Measurements from ENCODE around the gene NMRK1. TPM values are rescaled to one million over a fixed set of nuclear protein-coding genes. Genes with fewer than 3 reads are reported as not detected.

The NMRK1 gene
- polyA plus RNA-seq, 3 donors = 4.3 to 9.8 (median 9.3) TPM

- no peak overlapping the region for H3K9ac ChIP-seq (ENCODE audit: insufficient read depth, low read length, poor library complexity, severe bottlenecking)
- H3K27ac Mint-ChIP-seq = no peak overlapping the region
- peaks cover 0 to 4% of the 10 kb centered on the region in 2 donors for H3K36me3 ChIP-seq (replicated peaks in 1 of 2; ENCODE audit: control insufficient read depth in 1 of 2, insufficient read depth in 2 of 2, low read length in 2 of 2)
- no peaks in the 10 kb centered on the region for H3K9me3 ChIP-seq (replicated peaks in 1 of 2; ENCODE audit: control insufficient read depth in 1 of 2, insufficient read depth in 1 of 2, low read length in 2 of 2)
- no CpG with 5 or more reads among the region's 3 CpGs for WGBS (ENCODE audit: insufficient coverage)
- TF ChIP-seq, protein P1, sequence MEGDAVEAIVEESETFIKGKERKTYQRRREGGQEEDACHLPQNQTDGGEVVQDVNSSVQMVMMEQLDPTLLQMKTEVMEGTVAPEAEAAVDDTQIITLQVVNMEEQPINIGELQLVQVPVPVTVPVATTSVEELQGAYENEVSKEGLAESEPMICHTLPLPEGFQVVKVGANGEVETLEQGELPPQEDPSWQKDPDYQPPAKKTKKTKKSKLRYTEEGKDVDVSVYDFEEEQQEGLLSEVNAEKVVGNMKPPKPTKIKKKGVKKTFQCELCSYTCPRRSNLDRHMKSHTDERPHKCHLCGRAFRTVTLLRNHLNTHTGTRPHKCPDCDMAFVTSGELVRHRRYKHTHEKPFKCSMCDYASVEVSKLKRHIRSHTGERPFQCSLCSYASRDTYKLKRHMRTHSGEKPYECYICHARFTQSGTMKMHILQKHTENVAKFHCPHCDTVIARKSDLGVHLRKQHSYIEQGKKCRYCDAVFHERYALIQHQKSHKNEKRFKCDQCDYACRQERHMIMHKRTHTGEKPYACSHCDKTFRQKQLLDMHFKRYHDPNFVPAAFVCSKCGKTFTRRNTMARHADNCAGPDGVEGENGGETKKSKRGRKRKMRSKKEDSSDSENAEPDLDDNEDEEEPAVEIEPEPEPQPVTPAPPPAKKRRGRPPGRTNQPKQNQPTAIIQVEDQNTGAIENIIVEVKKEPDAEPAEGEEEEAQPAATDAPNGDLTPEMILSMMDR (IDR thresholded peaks at IDR 0.05) = no peak
- peaks cover 14% of the 10 kb centered on the region for H3K79me2 ChIP-seq (ENCODE audit: insufficient read depth, low read length)
- no peak overlapping the region for H3K4me2 ChIP-seq (replicated peaks; ENCODE audit: extremely low read depth, low read length, poor library complexity, severe bottlenecking)
- no peaks in the 10 kb centered on the region for H3K27me3 ChIP-seq (ENCODE audit: control insufficient read depth in 2 of 2, insufficient read depth in 2 of 2, low read length in 2 of 2)
- no peak for DNase-seq
- intact Hi-C loops (cut with micrococcal nuclease) = no loop called here
- H4K20me1 ChIP-seq (ENCODE audit: insufficient read depth, low read length) = no peaks in the 10 kb centered on the region
- H3K4me1 Mint-ChIP-seq = peaks cover 6% of the 10 kb centered on the region
- H3K4me3 Mint-ChIP-seq = no peak overlapping the region
- no peak overlapping the region for H2AFZ ChIP-seq (ENCODE audit: insufficient read depth, low read depth, low read length, poor library complexity, severe bottlenecking)
- no peaks in the 10 kb centered on the region for H3K27me3 Mint-ChIP-seq (ENCODE audit: low read depth in 3 of 3)
- no peaks in the 10 kb centered on the region for H3K4me1 ChIP-seq (ENCODE audit: control insufficient read depth in 1 of 2, insufficient read depth in 2 of 2, low read length in 2 of 2)
- H3K27ac ChIP-seq (ENCODE audit: low read depth in 1 of 2, low read length in 2 of 2) = no peak overlapping the region
- H3K4me3 ChIP-seq (replicated peaks in 1 of 3; ENCODE audit: low read depth in 2 of 3, low read length in 3 of 3) = no peak overlapping the region
- peaks cover 19 to 34% of the 10 kb centered on the region in 2 donors for H3K36me3 Mint-ChIP-seq
- H3K9me3 Mint-ChIP-seq = peaks cover 0 to 3% (median 0%) of the 10 kb centered on the region in 7 donors
Measured at GRCh38 chr9:75017378-75017777, 70.6 kb downstream of the NMRK1 start.

- Histone ChIP-seq H3K27me3 (ENCODE audit: control insufficient read depth in 2 of 2, insufficient read depth in 2 of 2, low read length in 2 of 2) (no peaks in the 10 kb centered on the region), H3K79me2 (ENCODE audit: insufficient read depth, low read length) (no peaks in the 10 kb centered on the region), H3K9me3 (replicated peaks in 1 of 2; ENCODE audit: control insufficient read depth in 1 of 2, insufficient read depth in 1 of 2, low read length in 2 of 2) (no peaks in the 10 kb centered on the region), H3K4me2 (replicated peaks; ENCODE audit: extremely low read depth, low read length, poor library complexity, severe bottlenecking) (no peak overlapping the region), H3K4me1 (ENCODE audit: control insufficient read depth in 1 of 2, insufficient read depth in 2 of 2, low read length in 2 of 2) (no peaks in the 10 kb centered on the region), H3K4me3 (replicated peaks in 1 of 3; ENCODE audit: low read depth in 2 of 3, low read length in 3 of 3) (no peak overlapping the region), H2AFZ (ENCODE audit: insufficient read depth, low read depth, low read length, poor library complexity, severe bottlenecking) (no peak overlapping the region), H3K36me3 (replicated peaks in 1 of 2; ENCODE audit: control insufficient read depth in 1 of 2, insufficient read depth in 2 of 2, low read length in 2 of 2) (peaks cover 3 to 18% of the 10 kb centered on the region in 2 donors), H3K9ac (ENCODE audit: insufficient read depth, low read length, poor library complexity, severe bottlenecking) (no peak overlapping the region), H3K27ac (ENCODE audit: low read depth in 1 of 2, low read length in 2 of 2) (no peak overlapping the region), H4K20me1 (ENCODE audit: insufficient read depth, low read length) (no peaks in the 10 kb centered on the region)
- DNase-seq = no peak
- WGBS (ENCODE audit: insufficient coverage) = no CpG with 5 or more reads among the region's 2 CpGs
- intact Hi-C loops (cut with micrococcal nuclease) = no loop called here
- Mint-ChIP-seq H3K27me3 (ENCODE audit: low read depth in 3 of 3) (peaks cover 0 to 2% (median 0%) of the 10 kb centered on the region in 3 donors), H3K27ac (peak overlapping the region in 1 of 7 donors; percentile 66), H3K4me3 (no peak overlapping the region), H3K4me1 (no peaks in the 10 kb centered on the region), H3K36me3 (peaks cover 27 to 46% of the 10 kb centered on the region in 2 donors), H3K9me3 (no peaks in the 10 kb centered on the region)
- TF ChIP-seq, protein P1 (IDR thresholded peaks at IDR 0.05) = no peak
Measured at GRCh38 chr9:75013735-75014134, 74.2 kb downstream of the NMRK1 start.

Small RNAs within 50 kb of the gene (small RNA-seq; reads per million reads assigned to genes)
- gene RF02271 (ENCODE audit: insufficient read length, low read depth) = not detected

Other genes with a start within 250 kb of the NMRK1 start
- gene TRPM6, start 200.2 kb downstream of the NMRK1 start, polyA plus RNA-seq = not detected
- 1 to 10 TPM in 1 of 3 donors, under 1 TPM in 2; 0.44 to 1.1 (median 0.47) TPM for gene C9orf40, start 135.2 kb downstream of the NMRK1 start, polyA plus RNA-seq
- gene CARNMT1, start 59.9 kb downstream of the NMRK1 start, polyA plus RNA-seq = 1 to 10 TPM; 2.3 to 5.5 (median 3.9) TPM
- gene OSTF1, start 359 bp upstream of the NMRK1 start, polyA plus RNA-seq = 100 to 1,000 TPM in 2 of 3 donors, 10 to 100 TPM in 1; 59.8 to 296 (median 240) TPM